MV-4-11 (cell line): ENCODE results near the gene ABCG1.
"Not testable (repeated sequence)": the region's sequence is repeated elsewhere in the genome, so short reads cannot be mapped to it uniquely, and the experiment has no call there.

Experiments used
- DNase-seq: peaks from one replicate; lab custom pipeline; 2025; lab: John Stamatoyannopoulos, UW

The ABCG1 gene

GRCh38 chr21:42291003-42291750, 72.2 kb downstream of the ABCG1 start:
- DNase-seq: no peak

GRCh38 chr21:42291751-42292562, 73.0 kb downstream of the ABCG1 start:
- no peak for DNase-seq

- DNase-seq: not testable (repeated sequence)
Observed at GRCh38 chr21:42292563-42293142, 73.7 kb downstream of the ABCG1 start.

GRCh38 chr21:42293649-42294272, 74.8 kb downstream of the ABCG1 start:
- no peak for DNase-seq

GRCh38 chr21:42294273-42294880, 75.4 kb downstream of the ABCG1 start:
- no peak for DNase-seq

- DNase-seq: no peak
Observed at GRCh38 chr21:42295845-42296244, 76.9 kb downstream of the ABCG1 start.

GRCh38 chr21:42296501-42296900, 77.6 kb downstream of the ABCG1 start:
- peak; percentile 79 for DNase-seq

- DNase-seq: no peak
Observed at GRCh38 chr21:42297377-42297776, 78.4 kb downstream of the ABCG1 start.

GRCh38 chr21:42298237-42298636, 79.3 kb downstream of the ABCG1 start:
- DNase-seq: no peak

- DNase-seq: no peak
Observed at GRCh38 chr21:42298657-42299056, 79.7 kb downstream of the ABCG1 start.

- peak; percentile 58 for DNase-seq
Observed at GRCh38 chr21:42299324-42300044, 80.5 kb downstream of the ABCG1 start.

- no peak for DNase-seq
Observed at GRCh38 chr21:42300045-42300583, 81.2 kb downstream of the ABCG1 start.

GRCh38 chr21:42300956-42301355, 82.0 kb downstream of the ABCG1 start:
- no peak for DNase-seq

GRCh38 chr21:42301371-42302075, 82.6 kb downstream of the ABCG1 start:
- DNase-seq: no peak

GRCh38 chr21:42302076-42302650, 83.2 kb downstream of the ABCG1 start:
- DNase-seq: no peak

GRCh38 chr21:42302794-42303193, 83.9 kb downstream of the ABCG1 start:
- no peak for DNase-seq

- DNase-seq: no peak
Observed at GRCh38 chr21:42303443-42303842, 84.5 kb downstream of the ABCG1 start.

GRCh38 chr21:42304556-42305454, 85.9 kb downstream of the ABCG1 start:
- DNase-seq: no peak

- DNase-seq: no peak
Observed at GRCh38 chr21:42305707-42306147, 86.8 kb downstream of the ABCG1 start.
